Memory B cell (primary cell): ENCODE measurements around the gene KAT7.

ENCODE experiments used
- ATAC-seq: fragments of 150-1000 bp; cut with Tn5 transposase; 2 replicates; pipeline ENCODE4 v1.10.0; 2021; ENCODE audit warnings: low read depth, mild to moderate bottlenecking, moderate library complexity
- DNase-seq, 2 donors: peaks; one replicate each; pipeline ENCODE4 v3.0.0; 2022; ENCODE audit warnings: low spot score in 2 of 2
- H3K27ac Mint-ChIP-seq: one replicate; pipeline ENCODE4 v1.8.0; 2022; ENCODE audit warnings: mild to moderate bottlenecking, moderate library complexity, mixed read lengths
- H3K27me3 Mint-ChIP-seq: one replicate; pipeline ENCODE4 v1.8.0; 2022; ENCODE audit warnings: mixed read lengths
- H3K36me3 Mint-ChIP-seq: one replicate; pipeline ENCODE4 v1.8.0; 2022; ENCODE audit warnings: mild to moderate bottlenecking, mixed read lengths
- H3K4me1 Mint-ChIP-seq: one replicate; pipeline ENCODE4 v1.8.0; 2022; ENCODE audit warnings: mixed read lengths
- H3K4me3 Mint-ChIP-seq: one replicate; pipeline ENCODE4 v1.8.0; 2022; ENCODE audit warnings: mild to moderate bottlenecking, moderate library complexity, mixed read lengths
- H3K9me3 Mint-ChIP-seq: one replicate; pipeline ENCODE4 v1.8.0; 2022; ENCODE audit warnings: mixed read lengths

The KAT7 gene

GRCh38 chr17:49832840-49833599, 44.5 kb downstream of the KAT7 start:
- H3K4me1 Mint-ChIP-seq: peaks cover 3% of the 10 kb centered on the region
- H3K27me3 Mint-ChIP-seq: no peaks in the 10 kb centered on the region
- ATAC-seq (no peak), DNase-seq (no peak)
- H3K36me3 Mint-ChIP-seq: peaks cover 25% of the 10 kb centered on the region
- no peaks in the 10 kb centered on the region for H3K9me3 Mint-ChIP-seq
- no peak overlapping the region for H3K27ac Mint-ChIP-seq
- H3K4me3 Mint-ChIP-seq: no peak overlapping the region

- Mint-ChIP-seq H3K36me3 (peaks cover 14% of the 10 kb centered on the region), H3K4me3 (no peak overlapping the region), H3K4me1 (peaks cover 3% of the 10 kb centered on the region), H3K27me3 (no peaks in the 10 kb centered on the region), H3K27ac (no peak overlapping the region), H3K9me3 (no peaks in the 10 kb centered on the region)
- no peak for ATAC-seq
- no peak for DNase-seq
These were observed 45.8 kb downstream of the KAT7 start for GRCh38 chr17:49834118-49834743.

GRCh38 chr17:49835472-49835871, 47.0 kb downstream of the KAT7 start:
- DNase-seq (no peak), ATAC-seq (no peak)
- H3K27me3 Mint-ChIP-seq: no peaks in the 10 kb centered on the region
- peaks cover 13% of the 10 kb centered on the region for H3K36me3 Mint-ChIP-seq
- no peak overlapping the region for H3K27ac Mint-ChIP-seq
- no peak overlapping the region for H3K4me3 Mint-ChIP-seq
- no peaks in the 10 kb centered on the region for H3K9me3 Mint-ChIP-seq
- H3K4me1 Mint-ChIP-seq: peaks cover 3% of the 10 kb centered on the region

DNA sequence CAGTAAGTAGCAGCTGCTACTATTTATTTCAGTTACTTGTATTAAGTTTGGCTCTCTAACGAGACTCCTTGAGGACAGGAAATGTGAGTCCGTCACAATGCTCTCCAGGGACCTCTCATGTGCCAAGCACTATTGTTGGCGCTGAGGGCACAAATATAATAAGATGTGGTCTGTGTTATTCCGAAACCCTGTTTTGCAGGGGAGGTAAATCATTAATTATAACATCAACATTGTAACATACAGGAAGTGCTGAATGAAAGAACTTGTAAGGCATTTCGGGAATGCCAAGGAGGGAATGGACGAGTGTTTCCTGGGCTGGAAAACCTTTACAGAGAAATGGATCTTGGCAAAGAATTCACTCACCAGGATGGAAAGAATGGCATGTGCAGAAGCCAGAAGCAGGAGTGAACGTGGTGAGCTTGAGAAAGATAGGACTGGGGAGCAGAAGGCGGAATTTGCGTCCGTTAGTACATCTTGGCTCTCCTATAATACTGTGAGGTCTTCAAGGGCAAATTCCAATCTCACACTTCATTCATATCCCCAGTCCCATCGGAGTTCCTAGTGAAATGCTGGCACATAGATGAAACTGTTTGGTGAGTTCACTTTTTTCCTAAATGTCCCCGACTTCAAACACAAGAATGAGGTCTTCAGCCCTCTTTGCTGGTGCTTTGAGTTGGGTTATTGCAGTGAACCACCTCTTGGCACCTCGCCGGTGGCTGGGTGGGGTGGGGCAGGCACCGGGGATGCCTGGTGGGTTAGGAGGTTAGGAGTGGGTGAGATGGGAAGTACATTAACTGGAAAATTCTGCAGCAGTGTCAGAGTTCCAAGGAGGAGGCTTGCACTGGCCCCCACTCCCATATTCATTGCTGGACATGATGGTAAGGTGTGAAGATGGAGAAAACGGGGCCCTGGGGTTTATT, 47.9 kb downstream of the KAT7 start:
- ATAC-seq (no peak), DNase-seq (no peak)
- Mint-ChIP-seq H3K4me1 (peaks cover 3% of the 10 kb centered on the region), H3K9me3 (no peaks in the 10 kb centered on the region), H3K27ac (no peak overlapping the region), H3K27me3 (no peaks in the 10 kb centered on the region), H3K4me3 (no peak overlapping the region), H3K36me3 (peaks cover 13% of the 10 kb centered on the region)

GRCh38 chr17:49839455-49839854, 51.0 kb downstream of the KAT7 start:
- ATAC-seq: no peak
- DNase-seq: no peak
- H3K27ac Mint-ChIP-seq: no peak overlapping the region

GRCh38 chr17:49841548-49841947, 53.1 kb downstream of the KAT7 start:
- peaks cover 5% of the 10 kb centered on the region for H3K36me3 Mint-ChIP-seq
- no peak overlapping the region for H3K27ac Mint-ChIP-seq
- H3K4me3 Mint-ChIP-seq: no peak overlapping the region
- no peak for DNase-seq
- no peaks in the 10 kb centered on the region for H3K9me3 Mint-ChIP-seq
- no peak for ATAC-seq
- peaks cover 2% of the 10 kb centered on the region for H3K4me1 Mint-ChIP-seq
- H3K27me3 Mint-ChIP-seq: no peaks in the 10 kb centered on the region

More at GRCh38 chr17:49839455-49839854, 51.0 kb downstream of the KAT7 start:
- Mint-ChIP-seq H3K36me3 (peaks cover 9% of the 10 kb centered on the region), H3K27me3 (no peaks in the 10 kb centered on the region), H3K9me3 (no peaks in the 10 kb centered on the region), H3K4me1 (peaks cover 3% of the 10 kb centered on the region), H3K4me3 (no peak overlapping the region)

DNA sequence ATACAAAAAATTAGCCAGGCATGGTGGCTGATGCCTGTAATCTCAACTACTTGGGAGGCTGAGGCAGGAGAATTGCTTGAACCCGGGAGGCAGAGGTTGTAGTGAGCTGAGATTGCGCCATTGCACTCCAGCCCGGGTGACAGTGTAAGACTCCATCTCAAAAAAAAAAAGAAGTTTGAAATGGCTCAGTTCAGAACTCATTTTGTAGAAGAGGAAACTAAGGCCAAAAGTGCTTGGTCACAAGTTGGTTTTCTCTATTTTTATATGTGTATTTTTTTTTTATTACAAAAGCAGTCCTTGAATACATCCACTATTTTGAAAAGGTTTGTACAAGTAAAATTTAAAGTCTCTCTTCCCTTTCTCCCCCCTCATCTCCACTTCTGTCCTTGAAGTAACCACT, 53.9 kb downstream of the KAT7 start:
- DNase-seq (no peak), ATAC-seq (no peak)
- H3K27ac Mint-ChIP-seq: no peak overlapping the region
- H3K27me3 Mint-ChIP-seq: no peaks in the 10 kb centered on the region
- H3K36me3 Mint-ChIP-seq: peaks cover 5% of the 10 kb centered on the region
- peaks cover 2% of the 10 kb centered on the region for H3K4me1 Mint-ChIP-seq
- no peak overlapping the region for H3K4me3 Mint-ChIP-seq
- no peaks in the 10 kb centered on the region for H3K9me3 Mint-ChIP-seq

- no peak overlapping the region for H3K4me3 Mint-ChIP-seq
- no peak for ATAC-seq
- no peaks in the 10 kb centered on the region for H3K27me3 Mint-ChIP-seq
- peaks cover 2% of the 10 kb centered on the region for H3K4me1 Mint-ChIP-seq
- H3K9me3 Mint-ChIP-seq: no peaks in the 10 kb centered on the region
- DNase-seq: no peak
- H3K36me3 Mint-ChIP-seq: peaks cover 5% of the 10 kb centered on the region
- no peak overlapping the region for H3K27ac Mint-ChIP-seq
These were observed 54.4 kb downstream of the KAT7 start for GRCh38 chr17:49842846-49843245.

- Mint-ChIP-seq H3K36me3 (peaks cover 5% of the 10 kb centered on the region), H3K4me1 (peaks cover 2% of the 10 kb centered on the region), H3K4me3 (no peak overlapping the region), H3K9me3 (no peaks in the 10 kb centered on the region), H3K27me3 (no peaks in the 10 kb centered on the region), H3K27ac (no peak overlapping the region)
- ATAC-seq: no peak
- no peak for DNase-seq
These were observed 55.4 kb downstream of the KAT7 start for GRCh38 chr17:49843774-49844350.

- Mint-ChIP-seq H3K4me1 (peaks cover 2% of the 10 kb centered on the region), H3K27ac (no peak overlapping the region), H3K4me3 (no peak overlapping the region), H3K9me3 (no peaks in the 10 kb centered on the region), H3K27me3 (no peaks in the 10 kb centered on the region), H3K36me3 (peaks cover 3% of the 10 kb centered on the region)
- ATAC-seq (no peak), DNase-seq (no peak)
These were observed 56.8 kb downstream of the KAT7 start for GRCh38 chr17:49845321-49845720.

DNA sequence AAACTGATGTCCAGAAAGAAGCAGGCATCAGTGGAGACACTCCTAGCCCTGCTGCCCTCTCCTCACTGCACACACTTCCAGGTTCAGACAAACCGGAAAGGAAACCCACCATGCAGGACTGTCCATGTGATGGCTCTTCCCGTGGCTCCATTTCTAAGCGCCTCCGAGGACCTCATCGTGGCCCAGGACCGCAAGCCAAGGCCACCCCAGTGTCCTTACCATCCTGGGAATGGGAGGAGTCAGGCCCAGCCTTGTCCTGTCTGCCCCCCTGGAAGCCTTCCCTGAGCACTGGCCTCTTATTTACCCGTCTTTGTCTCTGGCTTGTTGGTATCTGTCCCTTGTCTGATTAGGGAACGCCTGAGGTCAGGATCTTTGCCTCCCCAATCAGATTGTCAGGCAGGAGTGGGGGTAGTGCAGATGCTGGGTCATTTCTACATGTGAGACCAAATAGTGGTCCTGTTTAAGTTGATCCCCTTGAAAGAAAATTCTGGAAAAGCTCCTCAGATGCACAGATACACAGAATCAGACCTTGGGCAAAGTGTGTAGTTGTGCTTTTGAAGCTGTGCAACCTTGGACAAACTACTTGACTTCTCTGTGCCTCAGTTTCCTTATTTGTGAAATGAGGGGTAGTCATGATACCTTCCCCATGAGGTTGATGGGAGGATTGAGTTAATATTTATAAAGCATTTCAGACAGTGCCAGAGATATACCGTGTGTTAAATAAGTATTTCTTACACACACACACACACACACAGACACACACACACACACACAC, 58.6 kb downstream of the KAT7 start:
- peaks cover under 1% of the 10 kb centered on the region for H3K27me3 Mint-ChIP-seq
- ATAC-seq (no peak), DNase-seq (no peak)
- H3K4me3 Mint-ChIP-seq: no peak overlapping the region
- H3K4me1 Mint-ChIP-seq: peaks cover 11% of the 10 kb centered on the region
- no peaks in the 10 kb centered on the region for H3K9me3 Mint-ChIP-seq
- peaks cover 3% of the 10 kb centered on the region for H3K36me3 Mint-ChIP-seq
- no peak overlapping the region for H3K27ac Mint-ChIP-seq

GRCh38 chr17:49848019-49848473, 59.6 kb downstream of the KAT7 start, which contains the start of gene TAC4:
TSS of gene TAC4 (minus strand) at chr17:49848069. CDS start at chr17:49848017, 52 bp downstream.
- Mint-ChIP-seq H3K27me3 (peaks cover 2% of the 10 kb centered on the region), H3K36me3 (no peaks in the 10 kb centered on the region), H3K4me3 (no peak within 1 kb of the TSS), H3K27ac (no peak within 1 kb of the TSS), H3K9me3 (no peaks in the 10 kb centered on the region), H3K4me1 (peaks cover 13% of the 10 kb centered on the region)
- ATAC-seq: no peak
- no peak for DNase-seq

- ATAC-seq: no peak
- DNase-seq: no peak
- H3K27ac Mint-ChIP-seq: no peak overlapping the region
- no peaks in the 10 kb centered on the region for H3K36me3 Mint-ChIP-seq
- H3K9me3 Mint-ChIP-seq: no peaks in the 10 kb centered on the region
- peaks cover 2% of the 10 kb centered on the region for H3K27me3 Mint-ChIP-seq
- no peak overlapping the region for H3K4me3 Mint-ChIP-seq
- peaks cover 13% of the 10 kb centered on the region for H3K4me1 Mint-ChIP-seq
These were observed 60.3 kb downstream of the KAT7 start for GRCh38 chr17:49848739-49849138.
